Stimulated activated CD8-positive, alpha-beta memory T cell treated with anti-CD3 and anti-CD28 coated beads, Interleukin-12 subunit alpha, Interleukin-12 subunit beta, amount 100 ng/mL, for 4 hours (primary cell): ENCODE data around the gene OR8D2.
"Not testable (repeated sequence)": the region's sequence is repeated elsewhere in the genome, so short reads cannot be mapped to it uniquely, and the experiment has no call there.

Source experiments
- DNase-seq: peaks from one replicate; pipeline ENCODE4 v3.0.0-alpha.2; 2020; ENCODE audit warnings: low read depth

Gene OR8D2

DNA sequence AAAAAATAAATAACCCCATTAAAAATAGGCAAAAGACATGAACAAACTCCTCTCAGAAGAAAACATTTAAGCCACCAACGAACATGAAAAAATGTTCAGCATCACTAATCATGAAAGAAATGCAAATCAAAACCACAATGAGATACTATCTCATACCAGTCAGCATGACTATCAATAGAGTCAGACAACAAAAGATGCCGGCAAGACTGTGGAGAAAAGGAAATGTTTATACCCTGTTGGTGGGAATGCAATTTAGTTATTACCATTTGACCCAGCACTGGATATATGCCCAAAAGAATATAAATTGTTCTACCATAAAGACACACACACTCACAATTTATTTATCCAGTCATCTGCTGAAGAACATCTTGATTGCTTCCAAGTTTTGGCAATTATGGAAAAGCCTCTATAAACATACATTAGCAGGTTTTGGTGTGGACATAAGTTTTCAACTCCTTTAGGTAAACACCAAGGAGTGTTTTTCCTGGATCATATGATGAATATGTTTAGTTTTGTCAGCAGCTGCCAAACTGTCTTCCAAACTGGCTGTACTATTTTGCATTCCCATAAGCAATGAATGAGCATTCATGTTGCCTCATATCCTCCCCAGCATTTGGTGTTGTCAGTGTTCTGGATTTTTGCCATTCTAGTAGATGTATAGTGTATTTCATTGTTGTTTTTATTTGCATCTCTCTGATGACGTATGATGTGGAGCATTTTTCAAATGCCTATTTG lies 34.2 kb downstream of the OR8D2 start:
- no peak for DNase-seq

DNA sequence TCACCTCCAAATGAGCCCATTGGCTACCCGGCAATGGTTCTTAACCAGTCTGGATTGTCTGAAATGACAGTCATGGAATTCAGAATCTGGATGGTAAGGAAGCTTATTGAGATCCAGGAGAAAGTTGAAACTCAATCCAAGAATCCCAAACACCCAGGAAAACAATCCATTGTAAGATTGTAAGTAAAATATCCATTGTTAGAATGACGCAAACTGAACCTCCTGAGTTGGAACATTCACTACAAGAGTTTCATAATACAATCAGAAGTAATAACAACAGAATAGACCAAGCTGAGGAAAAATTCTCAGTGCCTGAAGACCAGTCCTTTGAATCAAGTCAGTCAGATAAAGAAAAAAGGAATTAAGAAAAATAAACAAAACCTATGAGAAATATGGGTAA lies 41.7 kb downstream of the OR8D2 start:
- DNase-seq = no peak

- no peak for DNase-seq
Measured at GRCh38 chr11:124277804-124278203, 42.2 kb downstream of the OR8D2 start.

- no peak for DNase-seq
Measured at GRCh38 chr11:124277207-124277606, 42.8 kb downstream of the OR8D2 start.

GRCh38 chr11:124276081-124276480 lies 43.9 kb downstream of the OR8D2 start:
- no peak for DNase-seq

- DNase-seq = no peak
Measured at GRCh38 chr11:124274000-124274399, 46.0 kb downstream of the OR8D2 start.

DNA sequence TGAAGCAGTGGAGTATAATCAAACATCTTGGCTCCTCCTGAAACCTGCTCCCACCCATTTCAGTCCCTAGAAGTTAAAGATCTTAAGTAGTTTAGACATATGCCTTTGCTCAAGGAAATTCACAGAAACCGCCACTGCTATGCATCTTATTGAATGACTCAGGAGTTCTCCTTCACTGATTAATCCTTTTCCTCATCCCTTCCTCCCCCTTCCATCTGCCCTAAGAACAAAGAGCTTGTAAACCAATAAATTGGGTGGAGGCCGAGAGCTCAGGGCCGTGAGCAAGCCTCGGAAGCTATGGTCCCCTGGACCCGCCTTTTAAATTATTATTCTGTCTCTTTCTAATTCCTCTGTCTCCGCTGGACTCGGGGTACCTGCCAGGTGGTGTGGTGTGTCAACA lies 49.1 kb downstream of the OR8D2 start:
- not testable (repeated sequence) for DNase-seq
